ENCODE measurements around the gene AKAP5. TPM values are rescaled to one million over a fixed set of nuclear protein-coding genes. Genes with fewer than 3 reads are reported as not detected.

The AKAP5 gene
- total and polyA plus RNA-seq, 2 experiments from 2014 or later = 1.0 to 3.4 TPM

GRCh38 chr14:64508215-64508776 is 43.0 kb downstream of the AKAP5 start:
- ATAC-seq = no peak
- H3K36me3 ChIP-seq (ENCODE audit: insufficient read depth) = no peaks in the 10 kb centered on the region
- DNase-seq (ENCODE audit: low spot score) = no peak
- Mint-ChIP-seq H3K36me3 (ENCODE audit: low read depth) (no peaks in the 10 kb centered on the region; the same call in 2 of the 3 replicates), H3K9me3 (no peaks in the 10 kb centered on the region), H3K4me1 (peaks cover 53% of the 10 kb centered on the region), H3K4me3 (no peak overlapping the region), H3K27me3 (ENCODE audit: insufficient read depth, low read depth, poor library complexity) (peaks cover 12% of the 10 kb centered on the region), H3K27ac (no peak overlapping the region)
- H3K27me3 ChIP-seq (ENCODE audit: insufficient read depth) = no peaks in the 10 kb centered on the region
- H3F3A ChIP-seq (replicated peaks; ENCODE audit: low read depth) = peaks cover 7% of the 10 kb centered on the region; the same call in 1 of the 2 replicates
- no peak overlapping the region for H3K4me3 ChIP-seq
- peaks cover 15% of the 10 kb centered on the region for H4K20me1 ChIP-seq (replicated peaks; ENCODE audit: insufficient read depth)
- peaks cover 81% of the 10 kb centered on the region for H3K79me2 ChIP-seq (replicated peaks; ENCODE audit: insufficient read depth)
- no peak for TF ChIP-seq POLR2AphosphoS5 (IDR thresholded peaks at IDR 0.05; ENCODE audit: low read depth)
- no peak for TF ChIP-seq STAT1 (IDR thresholded peaks at IDR 0.05; ENCODE audit: unreplicated experiment)
- no peak for TF ChIP-seq ZNF462 (CRISPR knock-in tag; IDR thresholded peaks at IDR 0.05)
- TF ChIP-seq JUNB (IDR thresholded peaks at IDR 0.05; ENCODE audit: unreplicated experiment) = no peak
- no peak for TF ChIP-seq ZNF331 (CRISPR knock-in tag; IDR thresholded peaks at IDR 0.05; ENCODE audit: low read depth)
- no peak for TF ChIP-seq REST (IDR thresholded peaks at IDR 0.05; ENCODE audit: unreplicated experiment)
- TF ChIP-seq ZNF114 (CRISPR knock-in tag; IDR thresholded peaks at IDR 0.05) = no peak
- TF ChIP-seq CREB1 (CRISPR knock-in tag; IDR thresholded peaks at IDR 0.05; ENCODE audit: low read depth) = no peak
- TF ChIP-seq ETS1 (IDR thresholded peaks at IDR 0.05) = no peak
- no peak for TF ChIP-seq NANOG (IDR thresholded peaks at IDR 0.05; ENCODE audit: borderline replicate concordance)
- no peak for TF ChIP-seq EZH2 (IDR thresholded peaks at IDR 0.05; ENCODE audit: low read depth, unreplicated experiment)
- TF ChIP-seq CTCF (conservative IDR thresholded peaks at IDR 0.05; ENCODE audit: low read depth in 2 of 2) = no peak
- TF ChIP-seq EZH2phosphoT487 (IDR thresholded peaks at IDR 0.05; ENCODE audit: unreplicated experiment) = no peak
- H2AFZ ChIP-seq = no peak overlapping the region
- H3K27ac ChIP-seq (ENCODE audit: low read depth) = no peak overlapping the region
- no peaks in the 10 kb centered on the region for H3K9me2 ChIP-seq (ENCODE audit: insufficient read depth)
- H3K4me2 ChIP-seq = peak overlapping the region; percentile 59
- peaks cover 49% of the 10 kb centered on the region for H3K4me1 ChIP-seq (ENCODE audit: insufficient read depth)
